SU-DHL-6 (cell line): ENCODE results near the gene FAM184B.

Experiments used
- H2AFZ ChIP-seq: fragments of 200-600 bp; sonication (generic); 2 replicates; pipeline ENCODE4 v1.6.1; 2014; ENCODE audit warnings: low read depth, mild to moderate bottlenecking, moderate library complexity, mixed read lengths, antibody characterized with exemption, low read length; ENCODE audit not compliant: severe bottlenecking
- H3F3A ChIP-seq: fragments of 200-600 bp; shearing (Covaris generic); 2 replicates; pipeline ENCODE4 v1.6.0; 2016; ENCODE audit warnings: antibody characterized with exemption, mild to moderate bottlenecking; ENCODE audit not compliant: insufficient read depth
- H3K27ac ChIP-seq: fragments of 200-600 bp; sonication (generic); 2 replicates; pipeline ENCODE4 v1.5.1; 2016; ENCODE audit warnings: low read depth, mild to moderate bottlenecking, low read length, moderate library complexity, mixed read lengths
- H3K27me3 ChIP-seq: fragments of 200-600 bp; sonication (generic), shearing (Covaris generic); 2 replicates; pipeline ENCODE4 v1.6.0; 2014; ENCODE audit warnings: mild to moderate bottlenecking, low read length
- H3K36me3 ChIP-seq: fragments of 200-600 bp; sonication (generic); 2 replicates; pipeline ENCODE4 v1.6.1; 2014; ENCODE audit warnings: mild to moderate bottlenecking, low read length, mixed read lengths
- H3K4me2 ChIP-seq: fragments of 300-600, 200-600 bp; shearing (Covaris generic), sonication (generic); 2 replicates; pipeline ENCODE4 v1.6.0; 2014; ENCODE audit warnings: low read length, low read depth, mild to moderate bottlenecking; ENCODE audit not compliant: poor library complexity, severe bottlenecking
- H3K4me3 ChIP-seq: fragments of 200-600 bp; sonication (generic); 2 replicates; pipeline ENCODE4 v1.5.1; 2014; ENCODE audit warnings: antibody characterized with exemption, low read length, mild to moderate bottlenecking, mixed read lengths; ENCODE audit not compliant: insufficient read depth, poor library complexity, severe bottlenecking
- H3K79me2 ChIP-seq: fragments of 200-600 bp; sonication (generic); 2 replicates; pipeline ENCODE4 v1.6.1; 2014; ENCODE audit warnings: mild to moderate bottlenecking, low read length, moderate library complexity; ENCODE audit not compliant: insufficient read depth
- H3K9ac ChIP-seq: fragments of 200-600 bp; sonication (generic); 2 replicates; pipeline ENCODE4 v1.7.0; 2014; ENCODE audit warnings: mild to moderate bottlenecking, low read length
- H3K9me2 ChIP-seq: fragments of 200-600 bp; sonication (generic); replicated peaks from 2 replicates; pipeline ENCODE4 v1.6.1; 2014; ENCODE audit warnings: low read length; ENCODE audit not compliant: insufficient read depth
- H3K9me3 ChIP-seq: fragments of 200-600 bp; sonication (generic); 2 replicates; pipeline ENCODE4 v1.6.1; 2014; ENCODE audit warnings: low read length, mixed read lengths; ENCODE audit not compliant: insufficient read depth
- H4K20me1 ChIP-seq: fragments of 200-600 bp; sonication (generic); 2 replicates; pipeline ENCODE4 v1.6.1; 2014; ENCODE audit warnings: low read depth, mild to moderate bottlenecking, antibody characterized with exemption, low read length, moderate library complexity, mixed read lengths
- CTCF ChIP-seq: fragments of 200-600 bp; sonication (generic); IDR thresholded peaks from one replicate; pipeline ENCODE4 v1.5.1; 2017; ENCODE audit warnings: antibody characterized with exemption, mild to moderate bottlenecking, low read length, moderate library complexity; ENCODE audit not compliant: insufficient read depth, poor library complexity, severe bottlenecking
- EZH2phosphoT487 ChIP-seq: fragments of 200-600 bp; sonication (generic), shearing (Covaris generic); conservative IDR thresholded peaks from 2 replicates; pipeline ENCODE4 v1.6.1; 2018; ENCODE audit warnings: mild to moderate bottlenecking, antibody characterized with exemption, low read length, moderate library complexity, mixed read lengths

Gene FAM184B

DNA sequence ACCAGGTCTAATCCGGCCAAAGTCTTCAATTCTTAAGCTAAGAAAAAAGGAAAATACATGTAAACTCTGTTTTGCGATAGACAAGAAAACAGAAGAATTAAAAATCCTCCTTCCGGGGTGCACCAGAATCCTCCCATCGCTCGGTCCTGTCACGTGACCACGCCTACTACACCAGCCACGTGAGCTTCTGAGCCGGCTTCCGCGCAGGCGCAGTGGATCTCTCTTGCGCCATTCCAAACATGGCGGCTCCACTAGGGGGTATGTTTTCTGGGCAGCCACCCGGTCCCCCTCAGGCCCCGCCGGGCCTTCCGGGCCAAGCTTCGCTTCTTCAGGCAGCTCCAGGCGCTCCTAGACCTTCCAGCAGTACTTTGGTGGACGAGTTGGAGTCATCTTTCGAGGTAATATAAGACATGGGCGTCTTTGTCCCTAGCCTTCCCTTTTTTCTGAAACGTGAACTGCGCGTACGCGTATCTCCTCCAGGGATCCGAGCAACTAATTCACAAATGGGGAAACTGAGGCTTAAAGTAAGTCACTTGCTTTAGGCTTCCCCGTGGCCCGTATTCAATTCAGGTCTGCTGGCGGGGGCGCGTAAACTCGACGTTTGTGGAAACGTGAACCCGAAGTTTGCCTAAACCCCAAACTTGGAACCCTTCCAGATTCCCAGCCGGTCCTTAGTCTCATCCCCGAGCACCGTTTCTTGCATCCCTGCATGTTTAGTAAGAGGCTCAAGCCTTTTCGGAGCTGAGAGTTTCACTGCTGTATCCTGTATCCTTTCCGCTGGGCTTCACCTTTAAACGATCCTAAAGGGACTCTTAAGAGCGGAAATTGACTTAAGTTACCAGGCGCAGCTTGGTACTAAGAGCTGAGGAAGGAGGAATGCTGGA lies 166.8 kb downstream of the FAM184B start, which contains the start of gene MED28:
TSS of gene MED28 (plus strand) at position 226 of the 884 bp plus-strand sequence. CDS start at position 240, 14 bp downstream.
- Histone ChIP-seq H3K27ac (peak within 1 kb of the TSS; percentile 66), H3K79me2 (peaks cover 58% of the 10 kb centered on the region), H3K4me2 (peak within 1 kb of the TSS; percentile 82), H3K36me3 (no peaks in the 10 kb centered on the region), H3K9me2 (no peaks in the 10 kb centered on the region), H3K9ac (peak within 1 kb of the TSS; percentile 91), H3K27me3 (no peaks in the 10 kb centered on the region), H3F3A (peaks cover 7% of the 10 kb centered on the region; the same call in 1 of the 2 replicates), H3K9me3 (no peaks in the 10 kb centered on the region), H3K4me3 (peak within 1 kb of the TSS; percentile 91), H2AFZ (peak within 1 kb of the TSS; percentile 91), H4K20me1 (peaks cover 5% of the 10 kb centered on the region; the same call in 1 of the 2 replicates)
- TF ChIP-seq EZH2phosphoT487: no peak
- no peak for TF ChIP-seq CTCF

DNA sequence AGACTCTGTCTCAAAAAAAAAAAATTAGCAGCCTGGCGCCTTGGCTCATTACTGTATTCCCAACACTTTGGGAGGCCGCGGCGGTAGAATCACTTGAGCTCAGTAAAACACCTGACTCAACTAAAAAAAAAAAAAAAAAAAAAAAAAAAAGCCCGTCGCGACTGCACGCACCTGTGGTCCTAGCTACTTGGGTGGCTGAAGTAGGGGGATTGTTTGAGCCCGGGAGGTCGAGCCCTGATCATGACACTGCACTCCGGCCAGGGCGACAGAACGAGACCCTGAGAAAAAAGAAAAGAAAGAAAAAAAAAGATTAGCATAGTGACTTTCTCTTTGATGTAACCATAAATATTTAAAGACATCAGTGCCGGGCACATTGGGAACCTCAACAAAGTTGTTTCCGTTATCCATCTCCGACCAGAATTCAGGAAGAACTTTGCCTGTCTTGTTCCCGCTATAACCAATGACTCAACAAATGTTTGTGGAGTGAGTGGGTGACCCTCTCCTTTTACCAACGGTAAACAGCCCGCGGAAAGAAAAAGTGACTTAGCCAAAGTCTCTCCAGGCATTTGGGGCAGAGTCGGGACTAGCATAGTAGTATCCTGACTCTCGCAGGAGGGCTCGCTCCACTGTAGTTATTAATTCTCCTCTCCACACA lies 167.5 kb downstream of the FAM184B start:
- no peaks in the 10 kb centered on the region for H3K27me3 ChIP-seq
- no peaks in the 10 kb centered on the region for H3K9me2 ChIP-seq
- H3K4me2 ChIP-seq: peak overlapping the region; percentile 82
- H4K20me1 ChIP-seq: peaks cover 1% of the 10 kb centered on the region; the same call in 1 of the 2 replicates
- H3K4me3 ChIP-seq: peak overlapping the region; percentile 91
- H3K27ac ChIP-seq: peak overlapping the region; percentile 66
- peak overlapping the region; percentile 91 for H3K9ac ChIP-seq
- H3K36me3 ChIP-seq: no peaks in the 10 kb centered on the region
- no peak for TF ChIP-seq EZH2phosphoT487
- TF ChIP-seq CTCF: no peak
- H3K9me3 ChIP-seq: no peaks in the 10 kb centered on the region
- H3F3A ChIP-seq: peaks cover 7% of the 10 kb centered on the region; the same call in 1 of the 2 replicates
- H2AFZ ChIP-seq: peak overlapping the region; percentile 91
- peaks cover 51% of the 10 kb centered on the region for H3K79me2 ChIP-seq

- Histone ChIP-seq H4K20me1 (no peaks in the 10 kb centered on the region), H3K4me2 (no peak overlapping the region), H3K79me2 (no peaks in the 10 kb centered on the region), H2AFZ (no peak overlapping the region), H3K36me3 (peaks cover 15% of the 10 kb centered on the region), H3K4me3 (no peak overlapping the region), H3F3A (peaks cover 5% of the 10 kb centered on the region; the same call in 1 of the 2 replicates), H3K27me3 (no peaks in the 10 kb centered on the region), H3K27ac (no peak overlapping the region), H3K9me2 (no peaks in the 10 kb centered on the region), H3K9me3 (no peaks in the 10 kb centered on the region), H3K9ac (no peak overlapping the region)
- no peak for TF ChIP-seq CTCF
- TF ChIP-seq EZH2phosphoT487: no peak
Observed at GRCh38 chr4:17605236-17605635, 176.2 kb downstream of the FAM184B start.
